ENCODE results near the gene MB.

DNA sequence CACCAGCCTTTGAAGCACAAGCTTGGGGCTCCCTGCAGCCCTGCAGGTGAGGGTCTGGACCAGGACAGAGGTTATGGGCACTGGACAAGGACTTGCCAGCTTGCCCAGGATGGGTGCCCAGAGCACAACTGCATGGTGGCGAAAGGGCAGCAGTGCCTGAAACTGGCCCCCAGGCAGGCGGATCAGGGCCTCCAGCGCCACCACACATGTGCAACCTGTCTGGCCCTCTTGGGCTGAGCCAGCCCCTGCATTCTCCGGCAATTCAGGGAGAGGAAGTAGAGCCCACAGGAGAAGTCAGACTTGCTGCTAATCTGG, 18.8 kb downstream of the MB start:
- TF ChIP-seq, protein P1, sequence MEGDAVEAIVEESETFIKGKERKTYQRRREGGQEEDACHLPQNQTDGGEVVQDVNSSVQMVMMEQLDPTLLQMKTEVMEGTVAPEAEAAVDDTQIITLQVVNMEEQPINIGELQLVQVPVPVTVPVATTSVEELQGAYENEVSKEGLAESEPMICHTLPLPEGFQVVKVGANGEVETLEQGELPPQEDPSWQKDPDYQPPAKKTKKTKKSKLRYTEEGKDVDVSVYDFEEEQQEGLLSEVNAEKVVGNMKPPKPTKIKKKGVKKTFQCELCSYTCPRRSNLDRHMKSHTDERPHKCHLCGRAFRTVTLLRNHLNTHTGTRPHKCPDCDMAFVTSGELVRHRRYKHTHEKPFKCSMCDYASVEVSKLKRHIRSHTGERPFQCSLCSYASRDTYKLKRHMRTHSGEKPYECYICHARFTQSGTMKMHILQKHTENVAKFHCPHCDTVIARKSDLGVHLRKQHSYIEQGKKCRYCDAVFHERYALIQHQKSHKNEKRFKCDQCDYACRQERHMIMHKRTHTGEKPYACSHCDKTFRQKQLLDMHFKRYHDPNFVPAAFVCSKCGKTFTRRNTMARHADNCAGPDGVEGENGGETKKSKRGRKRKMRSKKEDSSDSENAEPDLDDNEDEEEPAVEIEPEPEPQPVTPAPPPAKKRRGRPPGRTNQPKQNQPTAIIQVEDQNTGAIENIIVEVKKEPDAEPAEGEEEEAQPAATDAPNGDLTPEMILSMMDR (IDR thresholded peaks at IDR 0.05) = no peak
- TF ChIP-seq POLR2A (IDR thresholded peaks at IDR 0.05) (no peak), EP300 (IDR thresholded peaks at IDR 0.05) (no peak)
